GM23338 (cell line): ENCODE measurements around the gene UGGT2. TPM values are rescaled to one million over a fixed set of nuclear protein-coding genes. Genes with fewer than 3 reads are reported as not detected.

Source experiments
- ATAC-seq: fragments of 200-7000 bp; cut with Tn5 transposase; 3 replicates; pipeline ENCODE4 v1.9.1; 2020
- DNase-seq: peaks from one replicate; pipeline ENCODE4 v3.0.0-alpha.2; 2015; ENCODE audit warnings: low spot score
- H2AFZ ChIP-seq: fragments of 200-600 bp; sonication (generic); 2 replicates; pipeline ENCODE4 v1.8.0; 2016; ENCODE audit warnings: antibody characterized with exemption, mild to moderate bottlenecking, moderate library complexity
- H3F3A ChIP-seq: fragments of 200-600 bp; sonication (generic); replicated peaks from 2 replicates; pipeline ENCODE4 v1.8.0; 2017; ENCODE audit warnings: antibody characterized with exemption, mixed run types, low read depth
- H3K27ac ChIP-seq: fragments of 200-600 bp; sonication (generic); 2 replicates; pipeline ENCODE4 v1.6.1; 2016; ENCODE audit warnings: low read depth
- H3K27me3 ChIP-seq: fragments of 200-600 bp; sonication (generic); 2 replicates; pipeline ENCODE4 v1.8.0; 2016; ENCODE audit warnings: mild to moderate bottlenecking, mixed run types, moderate library complexity; ENCODE audit not compliant: insufficient read depth
- H3K36me3 ChIP-seq: fragments of 200-600 bp; sonication (generic); 2 replicates; pipeline ENCODE4 v1.8.0; 2016; ENCODE audit warnings: mild to moderate bottlenecking; ENCODE audit not compliant: insufficient read depth
- H3K4me1 ChIP-seq: fragments of 200-600 bp; sonication (generic); 2 replicates; pipeline ENCODE4 v1.8.0; 2016; ENCODE audit warnings: mild to moderate bottlenecking, moderate library complexity; ENCODE audit not compliant: insufficient read depth
- H3K4me2 ChIP-seq: fragments of 200-600 bp; sonication (generic); 2 replicates; pipeline ENCODE4 v1.7.1; 2017; ENCODE audit warnings: mixed run types
- H3K4me3 ChIP-seq: fragments of 200-600 bp; sonication (generic); 2 replicates; pipeline ENCODE4 v1.6.1; 2016; ENCODE audit warnings: mixed run types
- H3K79me2 ChIP-seq: fragments of 200-600 bp; sonication (generic); replicated peaks from 2 replicates; pipeline ENCODE4 v1.8.0; 2017; ENCODE audit warnings: mild to moderate bottlenecking; ENCODE audit not compliant: insufficient read depth
- H3K9me2 ChIP-seq: fragments of 200-600 bp; sonication (generic); 2 replicates; pipeline ENCODE4 v1.8.0; 2017; ENCODE audit not compliant: insufficient read depth
- H4K20me1 ChIP-seq: fragments of 200-600 bp; sonication (generic); replicated peaks from 2 replicates; pipeline ENCODE4 v1.8.0; 2017; ENCODE audit warnings: mild to moderate bottlenecking; ENCODE audit not compliant: insufficient read depth
- H3K27ac Mint-ChIP-seq: 2 replicates; pipeline ENCODE4 v1.8.0; 2020; ENCODE audit warnings: inconsistent platforms, mild to moderate bottlenecking, moderate library complexity, mixed read lengths
- H3K27me3 Mint-ChIP-seq: 3 replicates; pipeline ENCODE4 v1.8.0; 2022; ENCODE audit warnings: low read depth, mild to moderate bottlenecking, moderate library complexity, mixed read lengths, inconsistent platforms; ENCODE audit not compliant: insufficient read depth, poor library complexity
- H3K36me3 Mint-ChIP-seq: 3 replicates; pipeline ENCODE4 v1.8.0; 2021; ENCODE audit warnings: low read depth, mild to moderate bottlenecking, inconsistent platforms, moderate library complexity, mixed read lengths
- H3K4me1 Mint-ChIP-seq: 3 replicates; pipeline ENCODE4 v1.8.0; 2020; ENCODE audit warnings: mild to moderate bottlenecking, inconsistent platforms, mixed read lengths
- H3K4me3 Mint-ChIP-seq: 3 replicates; pipeline ENCODE4 v1.8.0; 2021; ENCODE audit warnings: moderate library complexity, mild to moderate bottlenecking, inconsistent platforms, mixed read lengths
- H3K9me3 Mint-ChIP-seq: 3 replicates; pipeline ENCODE4 v1.8.0; 2020; ENCODE audit warnings: moderate library complexity, mild to moderate bottlenecking, inconsistent platforms, mixed read lengths
- EZH2 ChIP-seq: fragments of 200-600 bp; sonication (generic); IDR thresholded peaks from one replicate; pipeline ENCODE4 v1.8.0; 2017; ENCODE audit warnings: antibody characterized with exemption, mild to moderate bottlenecking, low read depth; ENCODE audit not compliant: unreplicated experiment
- polyA plus RNA-seq: library from polyadenylated mRNA; unstranded; fragments of >200 nt; fragmentation: Nextera tagmentation; extraction: Ambion mirVana; gene quantifications from 2 replicates; pipeline ENCODE4 v1.2.1, GENCODE V29; 2016
- total RNA-seq: library from RNA; depleted of rRNA; stranded (reverse); fragments of >200 nt; shearing (Covaris generic); gene quantifications from 2 replicates; pipeline ENCODE4 v1.2.3, GENCODE V29; 2014
- TF ChIP-seq, protein P1 (sequence below): fragments of 250-450 bp; sonication (Bioruptor Pico); IDR thresholded peaks from 2 replicates; pipeline ENCODE4 v1.5.0; 2020; ENCODE audit warnings: mild to moderate bottlenecking, moderate library complexity

The UGGT2 gene
- total and polyA plus RNA-seq, 2 experiments from 2014 or later: 44.0 to 60.5 TPM

DNA sequence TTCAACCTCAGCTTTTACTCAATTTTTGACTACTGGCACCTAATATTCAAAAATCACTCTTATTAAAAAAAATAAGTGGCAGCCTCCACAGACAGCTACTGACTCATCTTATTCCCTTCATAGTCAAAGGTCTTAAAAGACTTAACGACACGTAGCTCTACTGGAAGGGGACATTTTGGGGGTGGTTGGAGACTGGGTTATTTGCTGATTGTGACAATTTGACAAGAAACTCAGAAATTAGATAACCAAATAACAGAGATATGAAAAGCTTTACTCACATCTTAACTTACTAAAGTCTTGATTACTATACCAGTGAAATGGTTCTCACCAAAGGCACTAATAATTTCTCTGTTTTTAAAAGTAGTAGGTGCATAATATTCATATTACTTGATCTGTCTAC lies 25.7 kb downstream of the UGGT2 start:
- H3K27ac Mint-ChIP-seq: no peak overlapping the region
- H3K36me3 ChIP-seq: no peaks in the 10 kb centered on the region; the same call in 1 of the 2 replicates
- no peak overlapping the region for H2AFZ ChIP-seq

More for the DNA sequence above, 25.7 kb downstream of the UGGT2 start:
- Histone ChIP-seq H3K4me1 (no peaks in the 10 kb centered on the region), H3K9me2 (no peaks in the 10 kb centered on the region), H3K4me2 (no peak overlapping the region), H3F3A (no peaks in the 10 kb centered on the region), H3K79me2 (peaks cover 11% of the 10 kb centered on the region), H3K4me3 (no peak overlapping the region), H4K20me1 (no peaks in the 10 kb centered on the region), H3K27ac (no peak overlapping the region), H3K27me3 (no peaks in the 10 kb centered on the region)
- H3K4me3 Mint-ChIP-seq: no peak overlapping the region
- DNase-seq (no peak), ATAC-seq (no peak)
- H3K4me1 Mint-ChIP-seq: no peaks in the 10 kb centered on the region
- no peaks in the 10 kb centered on the region for H3K27me3 Mint-ChIP-seq
- H3K9me3 Mint-ChIP-seq: no peaks in the 10 kb centered on the region
- H3K36me3 Mint-ChIP-seq: peaks cover 12% of the 10 kb centered on the region
- TF ChIP-seq EZH2: no peak
- TF ChIP-seq, protein P1, sequence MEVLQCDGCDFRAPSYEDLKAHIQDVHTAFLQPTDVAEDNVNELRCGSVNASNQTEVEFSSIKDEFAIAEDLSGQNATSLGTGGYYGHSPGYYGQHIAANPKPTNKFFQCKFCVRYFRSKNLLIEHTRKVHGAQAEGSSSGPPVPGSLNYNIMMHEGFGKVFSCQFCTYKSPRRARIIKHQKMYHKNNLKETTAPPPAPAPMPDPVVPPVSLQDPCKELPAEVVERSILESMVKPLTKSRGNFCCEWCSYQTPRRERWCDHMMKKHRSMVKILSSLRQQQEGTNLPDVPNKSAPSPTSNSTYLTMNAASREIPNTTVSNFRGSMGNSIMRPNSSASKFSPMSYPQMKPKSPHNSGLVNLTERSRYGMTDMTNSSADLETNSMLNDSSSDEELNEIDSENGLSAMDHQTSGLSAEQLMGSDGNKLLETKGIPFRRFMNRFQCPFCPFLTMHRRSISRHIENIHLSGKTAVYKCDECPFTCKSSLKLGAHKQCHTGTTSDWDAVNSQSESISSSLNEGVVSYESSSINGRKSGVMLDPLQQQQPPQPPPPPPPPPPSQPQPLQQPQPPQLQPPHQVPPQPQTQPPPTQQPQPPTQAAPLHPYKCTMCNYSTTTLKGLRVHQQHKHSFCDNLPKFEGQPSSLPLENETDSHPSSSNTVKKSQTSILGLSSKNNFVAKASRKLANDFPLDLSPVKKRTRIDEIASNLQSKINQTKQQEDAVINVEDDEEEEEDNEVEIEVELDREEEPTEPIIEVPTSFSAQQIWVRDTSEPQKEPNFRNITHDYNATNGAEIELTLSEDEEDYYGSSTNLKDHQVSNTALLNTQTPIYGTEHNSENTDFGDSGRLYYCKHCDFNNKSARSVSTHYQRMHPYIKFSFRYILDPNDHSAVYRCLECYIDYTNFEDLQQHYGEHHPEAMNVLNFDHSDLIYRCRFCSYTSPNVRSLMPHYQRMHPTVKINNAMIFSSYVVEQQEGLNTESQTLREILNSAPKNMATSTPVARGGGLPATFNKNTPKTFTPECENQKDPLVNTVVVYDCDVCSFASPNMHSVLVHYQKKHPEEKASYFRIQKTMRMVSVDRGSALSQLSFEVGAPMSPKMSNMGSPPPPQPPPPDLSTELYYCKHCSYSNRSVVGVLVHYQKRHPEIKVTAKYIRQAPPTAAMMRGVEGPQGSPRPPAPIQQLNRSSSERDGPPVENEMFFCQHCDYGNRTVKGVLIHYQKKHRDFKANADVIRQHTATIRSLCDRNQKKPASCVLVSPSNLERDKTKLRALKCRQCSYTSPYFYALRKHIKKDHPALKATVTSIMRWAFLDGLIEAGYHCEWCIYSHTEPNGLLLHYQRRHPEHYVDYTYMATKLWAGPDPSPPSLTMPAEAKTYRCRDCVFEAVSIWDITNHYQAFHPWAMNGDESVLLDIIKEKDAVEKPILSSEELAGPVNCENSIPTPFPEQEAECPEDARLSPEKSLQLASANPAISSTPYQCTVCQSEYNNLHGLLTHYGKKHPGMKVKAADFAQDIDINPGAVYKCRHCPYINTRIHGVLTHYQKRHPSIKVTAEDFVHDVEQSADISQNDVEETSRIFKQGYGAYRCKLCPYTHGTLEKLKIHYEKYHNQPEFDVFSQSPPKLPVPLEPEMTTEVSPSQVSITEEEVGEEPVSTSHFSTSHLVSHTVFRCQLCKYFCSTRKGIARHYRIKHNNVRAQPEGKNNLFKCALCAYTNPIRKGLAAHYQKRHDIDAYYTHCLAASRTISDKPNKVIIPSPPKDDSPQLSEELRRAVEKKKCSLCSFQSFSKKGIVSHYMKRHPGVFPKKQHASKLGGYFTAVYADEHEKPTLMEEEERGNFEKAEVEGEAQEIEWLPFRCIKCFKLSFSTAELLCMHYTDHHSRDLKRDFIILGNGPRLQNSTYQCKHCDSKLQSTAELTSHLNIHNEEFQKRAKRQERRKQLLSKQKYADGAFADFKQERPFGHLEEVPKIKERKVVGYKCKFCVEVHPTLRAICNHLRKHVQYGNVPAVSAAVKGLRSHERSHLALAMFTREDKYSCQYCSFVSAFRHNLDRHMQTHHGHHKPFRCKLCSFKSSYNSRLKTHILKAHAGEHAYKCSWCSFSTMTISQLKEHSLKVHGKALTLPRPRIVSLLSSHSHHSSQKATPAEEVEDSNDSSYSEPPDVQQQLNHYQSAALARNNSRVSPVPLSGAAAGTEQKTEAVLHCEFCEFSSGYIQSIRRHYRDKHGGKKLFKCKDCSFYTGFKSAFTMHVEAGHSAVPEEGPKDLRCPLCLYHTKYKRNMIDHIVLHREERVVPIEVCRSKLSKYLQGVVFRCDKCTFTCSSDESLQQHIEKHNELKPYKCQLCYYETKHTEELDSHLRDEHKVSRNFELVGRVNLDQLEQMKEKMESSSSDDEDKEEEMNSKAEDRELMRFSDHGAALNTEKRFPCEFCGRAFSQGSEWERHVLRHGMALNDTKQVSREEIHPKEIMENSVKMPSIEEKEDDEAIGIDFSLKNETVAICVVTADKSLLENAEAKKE: no peak
